Measurements from ENCODE around the gene SPATS1.

The SPATS1 gene

GRCh38 chr6:44355640-44356039, 13.2 kb downstream of the SPATS1 start:
- Histone ChIP-seq H3K4me2 (ENCODE audit: low read length) (no peak overlapping the region), H3K4me1 (no peaks in the 10 kb centered on the region), H3K79me2 (no peaks in the 10 kb centered on the region), H3K36me3 (ENCODE audit: control insufficient read depth, insufficient read depth, low read length) (no peaks in the 10 kb centered on the region), H3K27ac (no peak overlapping the region), H3K9ac (no peak overlapping the region), H2AFZ (no peak overlapping the region), H3K9me3 (ENCODE audit: control insufficient read depth, low read length) (no peaks in the 10 kb centered on the region), H3K4me3 (ENCODE audit: low read depth, low read length) (no peak overlapping the region), H3K27me3 (ENCODE audit: control insufficient read depth, insufficient read depth, low read length) (no peaks in the 10 kb centered on the region)
- TF ChIP-seq, protein P1, sequence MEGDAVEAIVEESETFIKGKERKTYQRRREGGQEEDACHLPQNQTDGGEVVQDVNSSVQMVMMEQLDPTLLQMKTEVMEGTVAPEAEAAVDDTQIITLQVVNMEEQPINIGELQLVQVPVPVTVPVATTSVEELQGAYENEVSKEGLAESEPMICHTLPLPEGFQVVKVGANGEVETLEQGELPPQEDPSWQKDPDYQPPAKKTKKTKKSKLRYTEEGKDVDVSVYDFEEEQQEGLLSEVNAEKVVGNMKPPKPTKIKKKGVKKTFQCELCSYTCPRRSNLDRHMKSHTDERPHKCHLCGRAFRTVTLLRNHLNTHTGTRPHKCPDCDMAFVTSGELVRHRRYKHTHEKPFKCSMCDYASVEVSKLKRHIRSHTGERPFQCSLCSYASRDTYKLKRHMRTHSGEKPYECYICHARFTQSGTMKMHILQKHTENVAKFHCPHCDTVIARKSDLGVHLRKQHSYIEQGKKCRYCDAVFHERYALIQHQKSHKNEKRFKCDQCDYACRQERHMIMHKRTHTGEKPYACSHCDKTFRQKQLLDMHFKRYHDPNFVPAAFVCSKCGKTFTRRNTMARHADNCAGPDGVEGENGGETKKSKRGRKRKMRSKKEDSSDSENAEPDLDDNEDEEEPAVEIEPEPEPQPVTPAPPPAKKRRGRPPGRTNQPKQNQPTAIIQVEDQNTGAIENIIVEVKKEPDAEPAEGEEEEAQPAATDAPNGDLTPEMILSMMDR (IDR thresholded peaks at IDR 0.05): no peak

DNA sequence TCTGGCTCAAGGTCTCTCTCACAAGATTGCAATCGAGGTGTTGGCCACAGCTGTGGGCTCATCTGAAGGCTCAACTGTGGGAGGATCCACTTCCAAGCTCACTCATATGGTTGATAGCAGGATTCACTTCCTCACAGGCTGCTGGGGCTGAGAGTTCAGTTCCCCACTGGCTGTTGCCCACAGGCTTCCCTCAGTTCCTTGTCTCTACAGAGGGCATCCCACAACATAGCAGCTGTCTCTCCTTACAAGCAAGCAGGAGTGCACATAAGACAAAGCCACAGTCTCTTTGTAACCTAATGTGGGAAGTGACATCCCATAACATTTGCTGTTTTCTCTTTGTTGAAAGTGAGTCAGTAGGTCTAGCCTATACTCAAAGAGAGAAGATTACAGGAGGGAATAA, 14.0 kb downstream of the SPATS1 start:
- H3K27ac ChIP-seq: no peak overlapping the region
- H3K36me3 ChIP-seq (ENCODE audit: control insufficient read depth, insufficient read depth, low read length): no peaks in the 10 kb centered on the region
- no peaks in the 10 kb centered on the region for H3K9me3 ChIP-seq (ENCODE audit: control insufficient read depth, low read length)
- H3K27me3 ChIP-seq (ENCODE audit: control insufficient read depth, insufficient read depth, low read length): no peaks in the 10 kb centered on the region
- TF ChIP-seq, protein P1 (IDR thresholded peaks at IDR 0.05): no peak
- no peaks in the 10 kb centered on the region for H3K79me2 ChIP-seq
- no peaks in the 10 kb centered on the region for H3K4me1 ChIP-seq
- no peak overlapping the region for H3K4me2 ChIP-seq (ENCODE audit: low read length)
- no peak overlapping the region for H2AFZ ChIP-seq
- no peak overlapping the region for H3K9ac ChIP-seq
- H3K4me3 ChIP-seq (ENCODE audit: low read depth, low read length): no peak overlapping the region

GRCh38 chr6:44359973-44360372, 17.5 kb downstream of the SPATS1 start:
- H3K27ac ChIP-seq: no peak overlapping the region
- no peak overlapping the region for H3K9ac ChIP-seq

DNA sequence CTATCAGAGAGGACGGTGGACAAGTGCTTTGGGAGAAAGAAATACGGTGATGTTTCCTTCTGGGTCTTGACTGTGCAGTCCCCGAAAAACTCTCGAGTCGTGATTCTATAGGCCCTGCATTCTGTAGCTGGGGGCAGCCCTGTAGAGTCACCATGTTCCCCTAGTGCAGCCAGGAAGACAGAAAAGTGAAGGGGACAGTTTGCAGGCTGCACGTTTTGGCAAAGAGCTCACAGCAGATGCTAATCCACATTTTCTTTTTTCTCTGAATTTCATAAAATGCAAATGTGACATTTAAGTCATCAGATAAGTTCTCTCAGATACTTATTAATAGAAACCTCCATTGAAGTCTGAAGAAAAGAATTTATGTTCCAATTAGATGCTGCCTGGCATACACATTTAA, 19.5 kb downstream of the SPATS1 start:
- Histone ChIP-seq H3K4me2 (ENCODE audit: low read length) (no peak overlapping the region), H3K27ac (no peak overlapping the region), H3K36me3 (ENCODE audit: control insufficient read depth, insufficient read depth, low read length) (no peaks in the 10 kb centered on the region), H2AFZ (no peak overlapping the region), H3K4me3 (ENCODE audit: low read depth, low read length) (no peak overlapping the region), H3K9me3 (ENCODE audit: control insufficient read depth, low read length) (no peaks in the 10 kb centered on the region), H3K79me2 (no peaks in the 10 kb centered on the region), H3K27me3 (ENCODE audit: control insufficient read depth, insufficient read depth, low read length) (no peaks in the 10 kb centered on the region), H3K9ac (no peak overlapping the region), H3K4me1 (no peaks in the 10 kb centered on the region)
- TF ChIP-seq, protein P1 (IDR thresholded peaks at IDR 0.05): no peak

More at GRCh38 chr6:44359973-44360372, 17.5 kb downstream of the SPATS1 start:
- Histone ChIP-seq H3K4me2 (ENCODE audit: low read length) (no peak overlapping the region), H2AFZ (no peak overlapping the region), H3K4me3 (ENCODE audit: low read depth, low read length) (no peak overlapping the region), H3K27me3 (ENCODE audit: control insufficient read depth, insufficient read depth, low read length) (no peaks in the 10 kb centered on the region), H3K36me3 (ENCODE audit: control insufficient read depth, insufficient read depth, low read length) (no peaks in the 10 kb centered on the region), H3K4me1 (no peaks in the 10 kb centered on the region), H3K9me3 (ENCODE audit: control insufficient read depth, low read length) (no peaks in the 10 kb centered on the region), H3K79me2 (no peaks in the 10 kb centered on the region)
- TF ChIP-seq, protein P1 (IDR thresholded peaks at IDR 0.05): no peak

- Histone ChIP-seq H3K36me3 (ENCODE audit: control insufficient read depth, insufficient read depth, low read length) (no peaks in the 10 kb centered on the region), H3K27ac (no peak overlapping the region), H3K27me3 (ENCODE audit: control insufficient read depth, insufficient read depth, low read length) (no peaks in the 10 kb centered on the region), H3K4me1 (no peaks in the 10 kb centered on the region), H3K4me3 (ENCODE audit: low read depth, low read length) (no peak overlapping the region), H3K9me3 (ENCODE audit: control insufficient read depth, low read length) (no peaks in the 10 kb centered on the region), H3K79me2 (no peaks in the 10 kb centered on the region), H3K4me2 (ENCODE audit: low read length) (no peak overlapping the region), H2AFZ (no peak overlapping the region), H3K9ac (no peak overlapping the region)
- TF ChIP-seq, protein P1 (IDR thresholded peaks at IDR 0.05): no peak
Observed at GRCh38 chr6:44363377-44363926, 21.0 kb downstream of the SPATS1 start.

Measured in parathyroid adenoma (tissue), 2 donors.